ENCODE measurements around the gene PRKCA. TPM values are rescaled to one million over a fixed set of nuclear protein-coding genes. Genes with fewer than 3 reads are reported as not detected.
A peak's percentile ranks its signal among the peaks of the same experiment; 100 is the strongest.

Gene PRKCA
- total RNA-seq, 1 donor from 2014 or later = 29.0 TPM

- no peak for TF ChIP-seq CTCF (IDR thresholded peaks at IDR 0.05)
- H3K4me3 ChIP-seq = peak overlapping the region; percentile 84
- no peak for DNase-seq
- no peaks in the 10 kb centered on the region for H3K27me3 ChIP-seq (ENCODE audit: low read depth)
- ATAC-seq = no peak
- H3K4me1 ChIP-seq = peaks cover 25% of the 10 kb centered on the region
- intact Hi-C loops (cut with DNase I) = no loop called here
- H3K36me3 ChIP-seq = no peaks in the 10 kb centered on the region
- no peaks in the 10 kb centered on the region for H3K9me3 ChIP-seq
- peak overlapping the region; percentile 57 for H3K27ac ChIP-seq
Observed at GRCh38 chr17:66301367-66301863, 998 bp upstream of the PRKCA start.

GRCh38 chr17:66302761-66303626 lies 581 bp downstream of the PRKCA start:
- intact Hi-C loops (cut with DNase I) = no loop called here
- Histone ChIP-seq H3K27me3 (ENCODE audit: low read depth) (no peaks in the 10 kb centered on the region), H3K9me3 (no peaks in the 10 kb centered on the region), H3K36me3 (no peaks in the 10 kb centered on the region), H3K4me3 (peak overlapping the region; percentile 84), H3K4me1 (peaks cover 25% of the 10 kb centered on the region), H3K27ac (peak overlapping the region; percentile 71)
- peak; percentile 65 to 71 for ATAC-seq
- TF ChIP-seq CTCF (IDR thresholded peaks at IDR 0.05) = no peak
- peak; percentile 67 for DNase-seq

GRCh38 chr17:66304304-66305174 lies 2.1 kb downstream of the PRKCA start:
- H3K9me3 ChIP-seq = no peaks in the 10 kb centered on the region
- no peaks in the 10 kb centered on the region for H3K27me3 ChIP-seq (ENCODE audit: low read depth)
- intact Hi-C loops (cut with DNase I) = no loop called here
- peak overlapping the region; percentile 84 for H3K4me3 ChIP-seq
- DNase-seq (no peak), ATAC-seq (no peak)
- no peaks in the 10 kb centered on the region for H3K36me3 ChIP-seq
- no peak for TF ChIP-seq CTCF (IDR thresholded peaks at IDR 0.05)
- no peak overlapping the region for H3K27ac ChIP-seq
- H3K4me1 ChIP-seq = peaks cover 25% of the 10 kb centered on the region

GRCh38 chr17:66306446-66306845 lies 4.0 kb downstream of the PRKCA start:
- Histone ChIP-seq H3K27me3 (ENCODE audit: low read depth) (no peaks in the 10 kb centered on the region), H3K9me3 (no peaks in the 10 kb centered on the region), H3K27ac (no peak overlapping the region), H3K4me3 (no peak overlapping the region), H3K36me3 (no peaks in the 10 kb centered on the region), H3K4me1 (peaks cover 18% of the 10 kb centered on the region)
- intact Hi-C loops (cut with DNase I) = no loop called here
- DNase-seq = no peak
- TF ChIP-seq CTCF (IDR thresholded peaks at IDR 0.05) = no peak
- no peak for ATAC-seq

DNA sequence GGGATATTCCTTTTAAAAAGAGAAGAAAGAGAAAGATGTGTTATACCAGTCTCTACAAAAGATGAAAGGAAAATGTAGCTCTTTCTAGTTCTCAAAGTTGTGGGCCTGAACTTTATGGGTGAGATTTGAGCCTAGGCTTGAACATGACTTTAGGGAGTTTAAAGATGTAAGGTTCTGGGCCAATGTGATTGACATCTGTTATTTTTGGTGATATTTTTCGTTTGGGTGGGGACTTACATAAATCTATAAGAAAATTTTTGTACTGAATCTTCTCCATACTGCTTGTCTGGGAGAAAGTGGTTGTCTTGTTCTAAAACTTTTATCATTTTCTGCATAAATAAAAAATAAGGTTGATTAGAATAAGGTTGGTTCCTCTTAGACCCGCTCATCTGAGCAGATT lies 4.8 kb downstream of the PRKCA start:
- DNase-seq = no peak
- Histone ChIP-seq H3K27ac (no peak overlapping the region), H3K9me3 (no peaks in the 10 kb centered on the region), H3K4me3 (no peak overlapping the region), H3K4me1 (peaks cover 14% of the 10 kb centered on the region), H3K27me3 (ENCODE audit: low read depth) (no peaks in the 10 kb centered on the region), H3K36me3 (no peaks in the 10 kb centered on the region)
- intact Hi-C loops (cut with DNase I) = no loop called here
- ATAC-seq = no peak
- TF ChIP-seq CTCF (IDR thresholded peaks at IDR 0.05) = no peak
